Heart left ventricle (tissue), 16 donors: ENCODE data around the gene KNG1. TPM values are rescaled to one million over a fixed set of nuclear protein-coding genes. Genes with fewer than 3 reads are reported as not detected.
A peak's percentile ranks its signal among the peaks of the same experiment; 100 is the strongest.

Experiments
- ATAC-seq, 4 donors: fragments of 200-7000 bp; cut with Tn5 transposase; one replicate each; pipeline ENCODE4 v1.9.1; 2020 to 2022; ENCODE audit warnings: moderate library complexity in 4 of 4, mild to moderate bottlenecking in 3 of 4, moderate number of reproducible peaks in 1 of 4
- DNase-seq, 5 donors: peaks; one replicate each; pipeline ENCODE4 v3.0.0-alpha.2; 2020
- H3K27ac ChIP-seq, 12 donors: fragments of 200-600 bp; sonication (generic) in 4 of 12; one replicate each; pipeline versions ENCODE4 v1.5.0 to v1.8.0; 2016 to 2022; ENCODE audit warnings: mild to moderate bottlenecking in 2 of 12
- H3K27me3 ChIP-seq, 9 donors: fragments of 200-600 bp; sonication (generic) in 2 of 9; one replicate each; pipeline versions ENCODE4 v1.5.1 to v1.8.0; 2016 to 2022; ENCODE audit warnings: mild to moderate bottlenecking in 3 of 9
- H3K36me3 ChIP-seq, 9 donors: fragments of 200-600 bp; sonication (generic) in 2 of 9; one replicate each; pipeline versions ENCODE4 v1.5.0 to v1.8.0; 2018 to 2022; ENCODE audit warnings: mild to moderate bottlenecking in 2 of 9
- H3K4me1 ChIP-seq, 12 donors: fragments of 200-600 bp; sonication (generic) in 4 of 12; one replicate each; pipeline versions ENCODE4 v1.5.0 to v1.8.0; 2016 to 2022; ENCODE audit warnings: mild to moderate bottlenecking in 3 of 12
- H3K4me3 ChIP-seq, 12 donors: fragments of 200-600 bp; sonication (generic) in 4 of 12; one replicate each; pipeline versions ENCODE4 v1.5.0 to v1.8.0; 2017 to 2022; ENCODE audit warnings: mild to moderate bottlenecking in 9 of 12, moderate library complexity in 4 of 12
- H3K9me3 ChIP-seq, 12 donors: fragments of 200-600 bp; sonication (generic) in 4 of 12; one replicate each; pipeline versions ENCODE4 v1.5.0 to v1.8.0; 2016 to 2022; ENCODE audit warnings: mild to moderate bottlenecking in 1 of 12
- POLR2A ChIP-seq, 2 donors: fragments of 450-650 bp; IDR thresholded peaks; one replicate each; pipeline ENCODE4 v1.6.1; 2017; ENCODE audit warnings: antibody characterized with exemption in 2 of 2, mild to moderate bottlenecking in 2 of 2, moderate library complexity in 2 of 2
- WGBS, 4 donors: extraction: QIAGEN DNeasy Blood & Tissue Kit in 2 of 4; methylation state at CpG; one replicate each; pipeline versions ENCODE4 v1.1.5 to v1.1.7; 2013 to 2018; 5-methylcytosine and 5-hydroxymethylcytosine counted together
- intact Hi-C, 10 donors: fragments of 100-400 bp; cut with DNase I; formaldehyde crosslinking; loops; one replicate each; pipeline versions ENCODE4 v1.11.1 to v1.14.2; 2022
- polyA plus RNA-seq, 2 donors: library from polyadenylated mRNA; stranded (reverse); fragments of 200-250 nt; gene quantifications; one replicate each; pipeline ENCODE4 v1.2.3, GENCODE V29; 2013
- total RNA-seq, 9 donors: library from RNA; depleted of rRNA in 2 of 9; stranded (reverse); fragments of >200 nt in 2 of 9; fragmentation: NEBNext Ultra II Directional in 3 of 9; extraction: Animal tissue kit (Norgen Biotek cat#: 25700) in 3 of 9; gene quantifications; one replicate each; pipeline versions ENCODE4 v1.1.0 to v1.2.4, GENCODE V29; 2016 to 2023
- TF ChIP-seq, protein P1 (sequence below), 12 donors: fragments of 200-600 bp; sonication (generic) in 4 of 12; IDR thresholded peaks; one replicate each; pipeline versions ENCODE4 v1.5.0 to v1.8.0; 2018 to 2022; ENCODE audit warnings: antibody characterized with exemption in 12 of 12, mild to moderate bottlenecking in 5 of 12
- donor health status: ischemic (EF 13 %, LVEDD 7.1; RV severe dilation, severe dysfunction).
- donor health status: healthy with polysubstance abuse.
- donor health status: DM: no; HTN: yes; CAD: no.
- donor health status: DM: no; HTN: no; CAD: no.
- donor health status: ischemic (EF 25% LVEDD 6.9; RV normal size, moderate dysfunction).
- donor health status: ischemic (EF 25% LVEDD 5.7; RV mildly dilated, moderate dysfunction).
- donor health status: healthy.
- donor health status: DM: yes; HTN: yes; CAD: no.
- donor health status: ischemic (EF 35%, LVEDD 5.7; RV mildly dilated, moderate dysfunction).
- donor health status: nonischemic (EF 11% LVEDD 7.7; RV severe dilation, severe dysfunction).
- donor health status: DM: yes; HTN: yes; CAD: no.
- donor health status: PGD.
- donor health status: ischemic (EF 29% LVEDD 5.4; RV normal size, mild dysfunction).
- donor health status: nonischemic (EF 23%, LVEDD 6.1; RV moderate dilation, normal function).

The KNG1 gene
- total and polyA plus RNA-seq, 11 donors, result 0.11 to 1.0 (median 0.21) TPM; not detected in 5

GRCh38 chr3:186784820-186785494 lies 67.8 kb downstream of the KNG1 start:
- TF ChIP-seq, protein P1, sequence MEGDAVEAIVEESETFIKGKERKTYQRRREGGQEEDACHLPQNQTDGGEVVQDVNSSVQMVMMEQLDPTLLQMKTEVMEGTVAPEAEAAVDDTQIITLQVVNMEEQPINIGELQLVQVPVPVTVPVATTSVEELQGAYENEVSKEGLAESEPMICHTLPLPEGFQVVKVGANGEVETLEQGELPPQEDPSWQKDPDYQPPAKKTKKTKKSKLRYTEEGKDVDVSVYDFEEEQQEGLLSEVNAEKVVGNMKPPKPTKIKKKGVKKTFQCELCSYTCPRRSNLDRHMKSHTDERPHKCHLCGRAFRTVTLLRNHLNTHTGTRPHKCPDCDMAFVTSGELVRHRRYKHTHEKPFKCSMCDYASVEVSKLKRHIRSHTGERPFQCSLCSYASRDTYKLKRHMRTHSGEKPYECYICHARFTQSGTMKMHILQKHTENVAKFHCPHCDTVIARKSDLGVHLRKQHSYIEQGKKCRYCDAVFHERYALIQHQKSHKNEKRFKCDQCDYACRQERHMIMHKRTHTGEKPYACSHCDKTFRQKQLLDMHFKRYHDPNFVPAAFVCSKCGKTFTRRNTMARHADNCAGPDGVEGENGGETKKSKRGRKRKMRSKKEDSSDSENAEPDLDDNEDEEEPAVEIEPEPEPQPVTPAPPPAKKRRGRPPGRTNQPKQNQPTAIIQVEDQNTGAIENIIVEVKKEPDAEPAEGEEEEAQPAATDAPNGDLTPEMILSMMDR (IDR thresholded peaks at IDR 0.05), result no peak
- TF ChIP-seq POLR2A (IDR thresholded peaks at IDR 0.05), result no peak
- Histone ChIP-seq H3K27me3 (no peaks in the 10 kb centered on the region), H3K4me3 (peak overlapping the region; percentile 71 to 97 (median 84)), H3K36me3 (peaks cover 6 to 62% (median 57%) of the 10 kb centered on the region in 9 donors), H3K4me1 (peaks cover 7 to 58% (median 40%) of the 10 kb centered on the region in 12 donors), H3K27ac (peak overlapping the region in 6 of 12 donors; percentile 95 to 99 (median 98)), H3K9me3 (no peaks in the 10 kb centered on the region)
- DNase-seq, result no peak
- ATAC-seq, result no peak
- intact Hi-C loops, result loop anchor here in 3 of 10 donors (5.0 to 10.0 kb wide), 3 partner anchors 147 to 850 kb away; partner anchors contain the start of genes TRA2B (in 2 of the 3) and ST6GAL1 (in 1 of the 3)
- 11 to 18% (median 15%) methylated on average over 7 of the region's 7 CpGs for WGBS, 4 donors

GRCh38 chr3:186785495-186786018 lies 68.4 kb downstream of the KNG1 start:
- TF ChIP-seq POLR2A (IDR thresholded peaks at IDR 0.05), result no peak
- TF ChIP-seq, protein P1 (IDR thresholded peaks at IDR 0.05), result no peak
- H3K4me3 ChIP-seq, result peak overlapping the region; percentile 71 to 97 (median 84)
- DNase-seq (no peak), ATAC-seq (no peak)
- peaks cover 6 to 68% (median 63%) of the 10 kb centered on the region in 9 donors for H3K36me3 ChIP-seq
- H3K27ac ChIP-seq, result no peak overlapping the region
- intact Hi-C loops, result loop anchor here in 1 of 10 donors (10.0 kb wide), 1 partner anchor 851 kb away; the partner anchor contains the start of gene TRA2B
- H3K9me3 ChIP-seq, result no peaks in the 10 kb centered on the region
- H3K4me1 ChIP-seq, result peaks cover 7 to 63% (median 40%) of the 10 kb centered on the region in 12 donors
- 19 to 25% (median 23%) methylated on average over 7 of the region's 7 CpGs for WGBS, 4 donors
- H3K27me3 ChIP-seq, result no peaks in the 10 kb centered on the region

GRCh38 chr3:186786922-186787321 lies 69.8 kb downstream of the KNG1 start:
- Histone ChIP-seq H3K27me3 (no peaks in the 10 kb centered on the region), H3K27ac (no peak overlapping the region), H3K36me3 (peaks cover 6 to 81% (median 74%) of the 10 kb centered on the region in 9 donors), H3K9me3 (no peaks in the 10 kb centered on the region), H3K4me1 (peaks cover 7 to 61% (median 40%) of the 10 kb centered on the region in 12 donors), H3K4me3 (peak overlapping the region in 7 of 12 donors; percentile 71 to 97 (median 87))
- intact Hi-C loops, result loop anchor here in 1 of 10 donors (10.0 kb wide), 1 partner anchor 852 kb away; the partner anchor contains the start of gene TRA2B
- no peak for TF ChIP-seq POLR2A (IDR thresholded peaks at IDR 0.05)
- TF ChIP-seq, protein P1 (IDR thresholded peaks at IDR 0.05), result no peak
- WGBS, 4 donors, result 52 to 64% (median 61%) methylated on average over 3 of the region's 3 CpGs
- ATAC-seq (no peak), DNase-seq (no peak)
